Fibroblast of skin of left quadriceps (primary cell): ENCODE measurements around the gene TSPAN17.
"Not testable (repeated sequence)": the region's sequence is repeated elsewhere in the genome, so short reads cannot be mapped to it uniquely, and the experiment has no call there.

Experiments
- DNase-seq, 2 experiments: peaks; one replicate each; pipeline ENCODE4 v3.0.0-alpha.2; 2013; ENCODE audit warnings: low read depth in 2 of 2

Gene TSPAN17

DNA sequence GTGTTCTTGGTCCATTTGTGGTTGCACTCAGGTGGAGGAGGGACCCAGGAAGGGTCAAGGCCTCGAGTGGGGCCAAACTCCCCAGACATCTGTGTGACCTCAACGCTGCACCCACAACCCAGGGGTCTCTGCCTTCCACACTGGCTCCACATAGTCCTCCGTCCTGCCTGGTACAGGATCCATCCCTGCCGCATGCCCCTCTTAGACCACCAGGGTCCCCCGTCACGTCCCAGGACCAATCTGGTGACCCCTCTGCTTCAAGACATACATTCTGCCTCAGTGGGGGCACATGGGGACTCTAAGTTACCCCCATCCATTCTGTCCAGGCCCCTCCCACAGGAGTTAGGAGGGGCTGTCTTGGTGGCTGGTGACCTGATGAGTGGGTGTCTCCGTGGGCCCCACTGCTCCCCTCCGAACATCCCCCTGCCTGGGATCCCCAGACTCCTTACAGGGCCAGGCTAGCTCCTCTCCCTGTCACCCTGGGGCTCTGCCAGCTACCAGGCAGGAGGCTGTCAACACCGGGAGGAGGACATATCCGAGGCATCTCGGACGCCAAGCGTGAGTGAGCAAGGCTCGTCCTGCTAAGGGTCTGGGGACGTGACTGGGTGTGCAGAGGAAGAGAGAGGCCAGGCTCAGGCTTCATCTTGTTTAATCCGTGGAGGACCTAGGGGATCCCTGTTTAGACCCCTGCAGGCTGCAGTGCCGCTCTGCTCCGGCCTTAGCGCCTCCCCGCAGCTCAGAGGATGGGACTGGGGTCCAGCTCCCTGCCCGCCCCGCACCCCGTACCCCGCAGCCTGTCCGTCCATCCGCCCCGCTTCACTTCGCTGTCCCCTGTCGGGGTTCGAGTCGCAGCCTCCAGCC, 32.3 kb downstream of the TSPAN17 start:
- no peak for DNase-seq

DNA sequence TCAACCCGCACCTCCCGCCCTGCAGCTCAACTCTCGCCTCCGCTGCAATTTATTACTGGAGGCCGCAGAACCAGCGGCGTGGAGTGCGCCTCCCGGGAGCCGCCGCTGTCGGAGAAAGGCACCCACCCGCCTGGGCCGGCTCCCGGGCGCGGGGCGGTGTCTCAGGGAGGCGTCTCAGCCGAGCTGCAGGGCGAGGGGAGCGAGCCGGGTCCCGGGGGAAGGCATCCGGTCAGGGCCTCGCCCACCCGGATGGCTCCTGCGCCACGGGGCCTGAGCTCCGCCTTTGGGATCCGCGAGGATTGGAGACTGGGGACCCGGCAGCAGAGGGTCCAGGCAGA, 32.9 kb downstream of the TSPAN17 start:
- no peak for DNase-seq

DNA sequence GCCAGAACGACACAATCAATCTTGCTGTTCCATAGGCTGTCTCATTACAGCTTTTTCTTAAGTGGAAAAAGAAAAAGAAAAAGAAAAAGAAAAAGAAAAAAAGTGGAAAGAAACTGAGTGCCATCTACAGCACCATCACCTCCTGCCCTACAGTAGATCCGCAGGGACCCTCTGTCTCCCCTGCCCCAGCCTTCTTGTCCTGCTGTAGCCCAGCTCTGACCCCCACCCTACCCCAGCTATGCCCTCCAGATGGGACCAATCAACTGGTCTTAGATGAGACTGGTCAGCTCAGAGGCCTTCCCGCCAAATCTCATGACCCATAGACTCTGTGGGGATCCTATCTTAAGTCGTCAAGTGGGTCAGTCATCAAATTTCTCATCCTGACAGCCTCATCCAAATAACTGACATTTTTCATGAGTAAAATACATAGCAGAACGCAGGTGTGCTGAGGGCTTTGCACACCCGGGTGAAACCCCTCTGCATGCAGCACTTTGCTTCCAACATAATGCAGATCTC, 34.8 kb downstream of the TSPAN17 start:
- no peak for DNase-seq

DNA sequence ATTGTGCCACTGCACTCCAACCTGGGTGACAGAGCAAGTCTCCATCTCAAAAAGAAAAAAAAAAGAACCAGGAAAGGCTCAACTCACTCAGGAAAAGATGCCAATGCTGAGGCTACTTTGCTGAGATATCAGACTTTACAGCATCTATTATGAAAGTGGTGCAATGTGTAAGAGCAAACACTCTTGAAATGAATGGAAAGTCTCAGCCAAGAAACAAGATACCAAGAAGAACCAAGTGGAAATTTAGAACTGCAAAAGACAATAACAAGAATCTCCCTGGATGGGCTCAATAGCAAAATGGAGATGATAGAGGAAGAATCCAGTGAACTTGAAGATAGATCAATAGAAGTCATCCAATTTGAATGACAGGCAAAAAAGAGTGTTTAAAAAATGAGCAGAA, 37.7 kb downstream of the TSPAN17 start:
- DNase-seq = no peak

DNA sequence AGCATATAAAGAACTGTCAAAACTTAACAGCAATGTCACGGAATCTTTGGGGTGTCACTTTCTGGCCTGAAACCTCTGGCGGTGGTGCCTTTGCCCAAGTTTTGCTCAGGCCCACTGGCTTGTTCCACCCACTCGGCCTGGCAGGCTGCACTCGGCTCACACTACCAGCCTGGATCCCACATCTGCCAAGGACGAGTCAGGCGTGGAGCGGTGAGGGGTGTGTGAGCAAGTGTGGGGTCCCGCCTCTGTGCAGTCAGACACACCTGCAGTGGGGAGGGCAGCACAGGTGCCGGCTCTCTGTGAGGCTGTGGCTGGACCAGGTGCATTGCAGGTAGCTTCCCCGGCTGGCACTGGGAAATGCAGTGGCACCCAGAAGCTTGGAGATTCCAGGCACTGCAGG, 40.0 kb downstream of the TSPAN17 start:
- DNase-seq = no peak

DNA sequence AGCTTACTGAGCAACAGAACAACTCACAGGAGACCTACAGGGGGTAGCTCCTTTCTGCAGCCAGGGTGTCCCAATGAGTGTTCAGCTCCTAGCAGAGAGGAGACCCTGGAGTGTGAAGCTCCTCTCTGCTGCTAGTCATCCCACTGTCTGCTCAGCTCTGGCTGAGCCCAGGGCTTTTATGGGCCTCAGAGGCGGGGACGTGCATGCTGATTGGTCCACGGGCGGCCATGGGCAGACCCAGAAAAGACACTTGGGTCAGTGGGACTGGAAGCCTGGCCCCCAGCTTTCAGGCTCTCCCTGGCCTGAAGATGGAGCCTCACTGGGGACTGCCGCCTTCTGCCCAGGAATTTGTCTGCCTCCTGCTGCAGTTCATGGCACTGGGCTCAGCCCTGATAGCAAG, 40.6 kb downstream of the TSPAN17 start:
- no peak for DNase-seq

DNA sequence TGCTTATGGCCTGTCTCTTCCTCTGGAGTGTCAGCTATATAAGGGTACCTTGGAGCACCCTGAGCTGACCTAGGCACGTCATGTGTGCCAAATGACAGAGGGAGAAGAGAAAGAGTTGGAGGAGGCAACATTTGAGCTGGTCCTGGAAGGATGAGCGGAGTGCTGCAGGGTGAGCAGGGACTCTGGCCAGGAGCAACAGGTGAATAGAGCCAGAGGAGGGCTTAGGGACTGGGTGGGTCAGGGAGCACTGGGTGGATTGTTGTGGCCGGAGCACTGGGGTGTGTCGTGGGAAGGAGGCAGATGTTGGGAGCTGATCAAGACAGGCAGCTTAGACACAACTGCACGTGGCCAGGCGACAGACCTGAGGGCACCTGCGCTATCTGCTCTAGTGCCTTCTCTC, 43.6 kb downstream of the TSPAN17 start:
- DNase-seq = no peak

DNA sequence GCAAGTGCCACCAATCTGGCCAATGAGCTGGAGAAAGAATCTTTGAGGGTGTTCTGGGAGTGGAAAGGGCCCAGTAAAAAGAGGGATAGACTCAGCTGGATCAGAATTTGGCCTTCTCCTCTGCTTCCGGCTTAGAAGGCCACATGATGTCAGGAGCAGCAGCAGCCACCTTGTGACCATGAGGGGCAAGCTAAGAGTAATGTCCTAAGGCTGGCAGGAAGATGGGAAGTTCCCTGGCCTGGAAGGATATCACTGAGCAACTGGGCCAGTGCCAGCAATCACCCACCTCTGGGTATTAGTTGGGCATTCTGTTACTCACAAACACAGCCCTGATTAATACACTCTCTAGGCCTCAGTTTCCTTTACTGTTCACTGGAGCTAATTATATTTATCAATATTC, 44.2 kb downstream of the TSPAN17 start:
- no peak for DNase-seq

DNA sequence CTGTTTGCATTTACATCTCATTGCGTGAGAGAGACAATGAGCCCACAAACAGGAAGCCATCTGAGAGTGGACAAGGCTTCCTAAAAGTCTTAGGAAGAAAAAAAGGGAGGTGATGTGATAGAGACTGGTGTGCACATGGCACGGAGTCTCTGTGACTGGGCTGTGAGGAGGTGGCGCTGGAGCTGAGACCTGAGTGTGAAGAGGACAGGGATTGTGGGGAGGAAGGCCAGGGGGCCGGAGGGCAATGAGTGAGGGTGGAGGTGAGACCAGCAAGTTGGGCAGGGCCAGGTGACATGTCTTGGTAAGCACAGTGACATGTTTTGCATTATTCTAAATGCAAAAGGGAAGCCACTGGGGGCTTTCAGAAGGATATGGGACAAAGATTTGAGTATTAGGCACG, 45.0 kb downstream of the TSPAN17 start:
- DNase-seq = no peak

DNA sequence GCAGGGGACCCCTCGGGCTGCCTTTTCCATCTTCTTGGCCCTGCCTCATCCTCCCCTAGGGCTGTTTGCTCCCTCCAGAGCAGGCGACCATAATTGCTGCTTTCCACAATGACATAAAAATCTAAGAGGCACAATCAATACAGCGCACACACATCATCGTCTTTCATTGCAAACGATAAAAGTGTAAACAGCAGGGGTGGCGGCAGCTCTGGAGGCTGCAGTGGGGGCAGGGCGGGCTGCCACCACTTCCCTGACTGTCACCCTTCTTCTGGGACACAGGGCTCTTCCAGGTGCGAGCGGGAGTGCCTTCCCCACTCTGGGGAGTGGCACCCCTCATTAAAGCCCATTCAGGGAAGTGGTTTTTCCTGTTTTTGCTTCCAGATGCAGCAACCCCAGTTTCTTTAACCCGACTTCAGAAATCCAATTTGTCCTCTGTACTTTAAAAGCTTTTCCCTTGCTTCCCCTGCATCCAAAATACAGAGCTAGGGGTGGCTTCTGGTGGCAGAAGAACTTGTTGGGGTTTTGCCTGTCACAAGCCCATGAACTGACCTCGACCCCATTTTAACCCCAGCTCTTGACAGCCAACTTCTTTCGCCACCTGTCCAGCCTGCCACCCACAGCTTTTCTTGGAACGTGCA, 45.7 kb downstream of the TSPAN17 start:
- DNase-seq = no peak

DNA sequence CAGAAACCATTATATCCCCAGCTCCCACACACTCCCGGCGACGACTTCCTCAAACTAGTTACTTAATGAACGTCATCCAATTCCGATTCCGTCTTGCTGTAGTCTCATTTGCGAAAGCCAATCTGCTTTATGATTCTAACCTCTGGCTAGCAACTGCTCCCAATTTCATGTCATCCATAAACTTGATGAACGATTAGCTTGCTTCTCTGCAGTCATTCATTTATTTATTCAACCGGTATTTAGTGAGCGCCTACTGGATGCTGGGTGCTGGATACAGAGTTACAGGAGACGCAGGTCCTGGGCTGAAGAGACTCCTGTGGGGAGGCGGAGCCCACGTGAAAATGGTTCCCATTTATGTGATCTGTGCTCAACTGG, 46.2 kb downstream of the TSPAN17 start:
- no peak for DNase-seq

DNA sequence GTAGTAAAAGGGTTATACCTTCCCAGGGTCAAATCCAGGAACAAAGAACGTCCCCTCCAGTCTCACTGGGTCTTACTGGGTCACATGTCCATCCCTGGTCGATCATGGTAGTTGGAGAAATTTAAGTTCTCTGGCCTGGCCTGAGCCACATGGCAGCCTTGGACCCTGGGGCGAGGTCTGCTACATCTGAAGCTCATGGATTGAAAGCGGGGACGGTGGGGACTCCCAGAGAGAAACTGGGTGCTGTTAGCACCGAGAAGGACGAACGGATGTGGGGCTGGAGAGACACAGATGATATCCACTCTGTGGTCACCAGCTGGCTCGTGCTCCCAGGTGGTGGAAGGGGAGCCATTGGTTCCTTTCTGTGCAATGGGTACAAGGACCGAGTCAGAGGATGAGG, 46.9 kb downstream of the TSPAN17 start:
- no peak for DNase-seq

DNA sequence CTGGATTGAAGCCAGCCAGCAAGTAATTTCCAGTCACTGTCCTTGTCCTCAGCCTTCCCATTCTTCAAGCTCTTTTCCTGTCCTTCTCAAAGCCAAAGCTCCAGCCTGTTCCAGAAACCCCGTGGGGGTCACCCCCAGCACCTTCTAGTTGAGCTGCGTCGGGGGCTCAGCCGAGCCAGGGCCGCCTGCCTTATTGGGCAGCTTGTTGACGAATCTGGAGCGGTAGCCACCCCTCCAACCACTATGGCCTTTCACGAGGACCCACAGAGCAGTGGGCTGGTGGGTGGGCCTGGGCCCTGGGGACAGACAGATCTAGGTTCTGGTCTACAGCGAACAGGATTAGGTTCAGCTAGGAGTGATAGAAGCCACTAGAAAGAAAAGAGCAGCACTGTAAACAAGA, 47.3 kb downstream of the TSPAN17 start:
- no peak for DNase-seq

DNA sequence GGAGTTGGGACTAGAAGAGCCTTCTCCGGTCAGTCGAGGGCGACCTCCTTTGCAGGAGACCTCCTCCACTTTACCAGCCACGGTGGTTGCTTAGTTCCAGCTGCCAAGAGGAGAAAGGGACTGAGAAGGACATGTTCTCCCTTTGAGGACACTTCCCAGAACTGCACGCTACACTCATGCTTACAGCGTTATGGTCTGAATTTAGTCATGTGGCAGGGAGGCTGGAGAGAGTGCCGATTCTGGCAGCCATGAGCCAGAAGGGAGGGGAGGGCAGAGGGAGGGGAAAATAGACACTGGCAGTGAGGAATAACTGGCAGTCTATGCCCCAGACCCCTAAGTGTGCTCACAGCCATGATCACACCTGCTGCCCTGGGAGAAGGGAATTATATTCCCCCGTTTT, 47.8 kb downstream of the TSPAN17 start:
- DNase-seq = no peak

DNA sequence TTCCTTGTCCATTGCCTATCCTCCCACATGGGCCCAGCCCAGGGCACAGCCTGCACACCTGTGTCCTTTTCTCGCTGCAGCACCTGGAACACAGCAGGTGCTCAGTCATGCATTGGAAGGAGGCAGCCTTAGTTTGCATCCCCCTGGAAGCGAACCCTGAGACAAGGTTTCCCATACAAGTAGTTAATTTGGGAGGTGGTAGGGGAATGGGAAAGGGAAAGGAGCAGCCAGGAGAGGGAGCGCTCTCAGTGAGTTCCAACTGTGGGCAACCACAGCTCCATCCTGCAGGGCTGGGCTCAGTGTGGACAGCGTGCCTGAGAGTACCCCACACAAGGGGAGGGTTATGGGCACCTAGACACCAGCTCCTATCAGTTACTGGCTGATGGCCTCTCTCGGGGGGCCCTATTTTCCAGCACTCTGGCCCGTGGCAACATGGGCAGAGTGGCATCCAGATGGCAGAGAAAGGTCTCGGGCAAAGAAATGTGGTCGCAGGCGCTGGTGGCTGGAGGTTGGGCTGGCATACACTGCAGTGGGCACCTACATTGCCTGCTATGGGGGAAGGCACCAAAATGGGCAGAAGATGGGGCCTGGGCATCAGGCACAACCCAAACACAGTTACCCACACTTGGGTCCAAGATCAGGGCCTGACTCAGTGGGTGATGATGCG, 50.1 kb downstream of the TSPAN17 start:
- no peak for DNase-seq

DNA sequence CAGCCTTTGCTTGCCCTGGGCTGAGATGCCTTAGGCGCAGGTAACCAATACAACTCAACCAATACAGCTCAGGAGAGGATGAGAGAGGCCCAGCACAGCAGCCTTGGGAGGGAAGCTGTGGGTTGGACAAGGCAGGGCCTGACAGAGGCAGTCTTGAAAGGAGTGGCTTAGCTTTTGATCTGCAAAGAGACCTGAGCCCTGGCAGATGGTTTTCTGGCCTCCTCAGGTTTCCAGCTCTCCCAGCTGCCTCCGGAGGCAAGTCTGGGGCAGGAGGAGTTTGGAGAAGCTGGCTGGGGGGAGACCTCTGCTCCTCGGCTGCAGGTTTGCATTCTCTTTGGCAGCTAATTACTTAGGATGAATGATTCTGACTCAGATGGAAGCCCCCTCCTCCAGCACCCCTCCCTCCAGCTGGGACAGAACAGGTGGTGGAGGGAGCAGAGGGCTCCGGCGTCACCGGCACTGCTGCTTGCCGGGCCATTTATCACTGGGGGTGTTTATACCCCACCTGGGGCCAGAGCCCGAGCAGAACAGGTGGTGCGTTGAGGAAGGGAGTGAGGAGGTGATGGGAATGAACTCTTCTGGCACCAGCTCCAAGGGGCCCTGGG, 50.8 kb downstream of the TSPAN17 start:
- DNase-seq = no peak

DNA sequence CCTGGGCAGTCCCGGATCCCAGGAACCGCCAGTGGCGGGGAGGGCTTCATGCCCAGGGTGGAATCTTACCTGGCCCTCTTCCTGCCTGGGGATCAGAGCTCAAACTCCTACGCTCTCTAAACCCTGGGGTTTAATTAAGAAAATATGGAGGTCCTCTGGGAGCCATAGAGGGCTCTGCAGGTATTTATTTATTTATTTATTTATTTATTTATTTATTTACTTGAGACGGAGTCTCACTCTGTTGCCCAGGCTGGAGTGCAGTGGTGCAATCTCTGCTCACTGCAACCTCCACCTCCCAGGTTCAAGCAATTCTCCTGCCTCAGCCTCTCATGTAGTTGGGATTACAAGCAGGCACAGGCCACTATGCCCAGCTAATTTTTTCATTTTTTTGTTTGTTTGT, 52.2 kb downstream of the TSPAN17 start:
- not testable (repeated sequence) for DNase-seq

DNA sequence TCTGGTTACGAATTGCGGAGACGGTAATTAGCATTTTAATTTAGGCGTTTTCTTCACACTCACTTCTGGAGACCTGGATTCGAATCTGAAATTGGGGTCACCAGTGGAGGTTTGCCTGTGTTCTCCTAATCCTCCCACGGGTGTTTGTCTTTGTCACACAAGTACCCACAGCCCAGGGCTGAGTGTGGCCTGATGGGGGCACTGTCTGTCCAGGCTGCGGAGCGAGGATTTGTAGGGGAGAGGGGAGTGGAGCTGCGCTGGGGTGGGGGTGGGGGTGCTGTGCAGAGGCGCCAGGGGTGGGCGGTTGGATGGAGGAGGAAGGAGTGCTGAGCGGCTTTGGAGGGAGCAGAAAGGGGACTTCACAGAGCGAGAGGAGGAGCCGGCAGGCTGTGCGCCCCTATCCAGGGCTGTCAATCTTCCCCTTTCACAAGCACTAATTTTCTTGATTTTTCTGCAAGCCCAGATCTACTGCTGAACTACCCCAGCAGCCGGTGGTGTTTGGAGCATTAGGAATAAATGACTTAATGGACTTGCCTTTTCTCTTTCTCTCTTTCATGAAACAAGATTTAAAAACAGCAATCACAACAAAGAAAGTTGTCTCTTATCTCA, 53.1 kb downstream of the TSPAN17 start:
- DNase-seq = no peak

DNA sequence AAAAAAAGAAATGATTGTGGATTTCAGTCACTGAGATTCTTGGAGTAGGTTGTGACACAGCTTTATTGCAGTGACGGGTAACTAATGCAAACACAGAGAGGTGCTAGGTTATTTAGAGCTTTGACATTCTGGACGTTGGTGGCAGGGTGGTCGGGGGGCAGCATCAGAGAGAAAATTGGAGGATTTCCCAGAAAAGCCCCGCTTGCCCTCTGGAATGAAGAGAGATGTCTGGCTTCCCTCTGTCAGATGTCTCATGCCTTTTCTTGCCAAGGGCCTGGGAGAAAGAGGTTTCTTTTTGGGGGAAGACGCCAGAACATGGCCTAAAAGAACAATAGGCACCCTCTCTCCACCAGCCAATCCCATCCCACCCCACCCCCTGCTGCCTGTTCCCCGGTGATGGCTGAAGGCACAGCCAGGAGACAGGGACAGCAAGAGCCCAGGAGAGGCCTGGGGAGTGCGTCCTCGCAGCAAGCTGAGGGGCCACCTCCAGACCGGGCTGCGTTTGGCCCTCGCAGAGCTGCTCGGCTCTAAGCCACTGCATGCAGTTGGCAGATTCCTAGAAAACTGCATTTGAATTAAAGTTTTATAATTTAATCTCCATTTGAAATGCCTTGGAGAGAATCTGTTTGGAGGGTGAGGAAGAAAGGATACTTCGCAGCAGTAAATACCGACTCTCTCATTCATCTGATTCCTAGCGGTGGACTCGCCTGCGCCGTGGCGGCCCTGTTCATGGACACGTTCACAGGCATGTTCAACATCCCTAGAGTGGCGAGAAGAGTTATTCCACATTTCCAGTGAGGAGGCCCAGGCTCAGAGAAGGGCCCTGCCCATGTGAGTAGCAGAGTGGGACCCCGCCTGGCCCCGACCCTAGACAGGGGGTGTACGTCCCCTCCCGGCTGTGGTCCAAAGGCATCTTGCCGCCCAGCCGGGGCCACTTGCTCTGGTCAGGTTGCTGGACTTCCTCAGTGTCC, 55.7 kb downstream of the TSPAN17 start:
- no peak for DNase-seq

DNA sequence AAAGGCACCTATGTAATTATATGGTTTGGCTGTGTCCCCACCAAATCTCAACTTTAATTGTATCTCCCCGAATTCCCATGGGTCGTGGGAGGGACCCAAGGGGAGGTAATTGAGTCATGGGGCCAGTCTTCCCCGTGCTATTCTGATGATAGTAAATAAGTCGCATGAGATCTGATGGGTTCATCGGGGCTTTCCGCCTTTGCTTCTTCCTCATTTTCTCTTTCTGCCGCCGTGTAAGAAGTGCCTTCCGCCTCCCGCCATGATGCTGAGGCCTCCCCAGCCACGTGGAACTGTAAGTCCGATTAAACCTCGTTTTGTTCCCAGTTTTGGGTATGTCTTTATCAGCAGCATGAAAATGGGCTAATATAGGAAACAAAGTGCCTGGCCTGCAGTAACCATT, 56.6 kb downstream of the TSPAN17 start:
- DNase-seq = no peak

DNA sequence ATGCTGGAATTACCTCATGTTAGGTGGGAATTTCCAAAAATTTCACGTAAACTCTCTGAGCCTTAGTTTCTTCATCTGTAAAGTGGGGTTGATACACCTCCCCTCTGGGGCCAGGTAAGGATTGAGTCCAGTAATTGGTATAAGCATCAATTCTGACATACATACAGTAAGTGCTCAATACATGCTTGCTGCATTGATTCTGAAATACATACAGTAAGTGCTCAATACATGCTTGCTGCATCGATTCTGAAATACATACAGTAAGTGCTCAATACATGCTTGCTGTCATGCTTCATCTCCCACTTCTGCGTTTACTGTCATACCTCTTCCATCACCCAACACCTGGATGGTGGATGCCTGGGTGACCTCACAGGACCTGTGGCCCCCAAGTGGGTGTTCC, 57.1 kb downstream of the TSPAN17 start:
- DNase-seq = no peak
